GM19468 (cell line): Measurements from ENCODE around the gene GCAT.

Experiments
- ATAC-seq: cut with Tn5 transposase; IDR thresholded peaks from one replicate; pipeline ENCODE4 v1.9.1; 2021; ENCODE audit warnings: mild to moderate bottlenecking, moderate library complexity, moderate number of reproducible peaks; ENCODE audit not compliant: unreplicated experiment; ENCODE audit errors: extremely low read depth

Gene GCAT

DNA sequence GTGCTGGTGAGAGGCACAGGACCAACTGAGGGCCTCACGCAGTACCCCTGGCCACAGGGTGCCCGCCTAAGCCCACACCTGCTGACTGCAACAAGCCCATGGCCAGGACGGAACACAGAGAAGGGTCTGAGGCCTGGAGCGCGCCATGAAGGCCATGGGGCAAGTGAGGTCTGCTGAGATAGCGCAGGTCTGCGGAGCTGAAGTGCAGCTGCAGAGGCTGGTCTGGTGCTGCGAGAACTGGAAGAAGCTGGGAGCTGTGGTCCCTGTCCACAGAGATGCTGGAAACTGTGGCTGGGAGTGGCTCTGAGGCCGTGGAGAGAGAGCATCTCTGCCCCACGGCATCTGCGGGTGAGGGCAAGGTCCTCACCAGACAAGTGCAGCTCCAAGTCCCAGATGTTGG is 23.7 kb downstream of the GCAT start:
- ATAC-seq, result no peak

DNA sequence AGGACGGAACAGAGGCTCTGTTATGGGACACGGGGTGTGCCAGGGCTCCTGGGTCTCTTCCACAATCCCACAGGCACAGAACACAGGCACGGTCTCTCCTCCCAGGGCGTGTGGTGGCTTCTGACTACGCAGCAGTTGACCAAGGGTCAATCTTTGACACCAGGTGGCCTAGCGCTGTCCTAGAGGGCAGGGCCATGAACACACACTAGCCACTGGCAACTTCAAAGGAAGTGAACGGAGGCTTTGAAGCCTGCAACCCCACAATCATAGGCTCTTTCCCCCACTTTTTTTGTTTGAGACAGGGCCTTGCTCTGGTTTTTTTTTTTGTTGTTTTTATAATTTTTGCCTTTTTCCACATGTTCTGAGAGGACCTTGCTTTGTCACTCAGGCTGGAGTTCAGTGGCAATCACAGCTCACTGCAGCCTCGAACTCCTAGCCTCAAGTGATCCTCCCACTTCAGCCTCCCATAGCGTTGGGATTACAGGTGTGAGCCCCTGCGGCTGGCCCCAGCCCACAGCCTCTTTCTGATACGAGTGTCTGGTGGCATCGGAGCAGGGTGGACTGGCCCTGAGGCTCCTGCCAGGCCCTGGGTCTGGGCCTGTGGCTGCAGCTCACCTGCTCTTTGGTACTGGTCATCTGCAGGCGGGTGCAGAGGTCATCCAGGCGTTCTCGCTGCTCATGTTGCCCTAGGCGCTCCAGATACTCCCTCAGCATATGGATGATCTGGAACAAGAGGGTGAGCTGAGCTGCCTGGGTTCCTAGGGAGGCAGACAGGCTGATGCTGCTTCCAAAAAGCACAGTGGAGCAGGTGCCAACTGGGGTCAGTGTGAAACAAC is 24.5 kb downstream of the GCAT start:
- no peak for ATAC-seq

DNA sequence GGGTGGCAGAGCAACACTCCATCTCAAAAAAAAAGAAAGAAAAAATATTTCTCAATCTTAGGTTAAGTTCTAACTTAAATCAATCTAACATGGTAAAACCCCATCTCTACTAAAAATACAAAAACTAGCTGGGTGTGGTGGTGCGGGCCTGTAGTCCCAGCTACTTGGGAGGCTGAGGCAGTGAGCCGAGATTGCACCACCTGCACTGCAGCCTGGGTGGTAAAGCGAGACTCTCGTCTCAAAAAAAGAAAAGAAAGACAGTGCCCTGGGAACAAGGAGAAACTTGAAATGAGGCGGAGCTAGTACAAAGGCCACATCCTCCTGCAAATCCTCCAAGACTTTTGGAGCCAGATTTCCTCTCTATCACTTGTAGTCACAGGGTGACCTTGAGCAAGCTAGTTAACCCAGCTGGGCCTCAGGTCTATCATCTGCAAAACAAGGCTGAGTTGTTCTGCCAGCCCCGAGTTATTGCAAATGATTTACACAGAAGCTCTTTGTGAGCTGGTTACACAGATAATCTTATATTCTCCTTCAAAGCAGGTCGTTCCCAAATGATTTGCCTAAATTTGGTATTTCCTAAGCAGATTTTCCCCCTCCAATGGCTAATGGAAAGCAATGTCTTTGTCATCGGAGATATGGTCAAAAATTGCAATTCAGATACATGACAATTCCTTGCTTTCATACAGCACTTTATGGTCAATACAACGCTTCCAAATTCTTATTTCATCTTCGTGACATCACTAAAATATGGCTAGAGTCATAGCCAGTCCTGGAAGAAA is 34.5 kb downstream of the GCAT start:
- ATAC-seq, result no peak

DNA sequence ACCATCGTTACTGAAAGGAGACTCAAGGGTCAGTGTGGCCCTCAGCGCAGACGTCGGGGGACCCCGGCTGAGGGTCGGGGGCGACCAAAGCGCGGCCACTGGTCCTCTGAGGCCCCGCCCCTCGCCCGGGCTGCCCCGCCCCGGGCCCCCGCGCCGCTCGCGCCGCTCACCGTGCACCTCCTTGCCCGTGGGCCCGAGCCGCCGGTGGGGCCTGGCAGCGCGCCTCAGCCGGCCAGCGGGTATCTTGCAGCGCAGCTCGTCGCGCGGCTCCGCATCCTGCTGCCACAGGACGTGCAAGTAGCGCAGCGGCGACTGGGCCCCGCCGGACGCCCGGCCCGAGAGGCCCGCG is 36.0 kb downstream of the GCAT start:
- ATAC-seq, result peak; percentile 16

DNA sequence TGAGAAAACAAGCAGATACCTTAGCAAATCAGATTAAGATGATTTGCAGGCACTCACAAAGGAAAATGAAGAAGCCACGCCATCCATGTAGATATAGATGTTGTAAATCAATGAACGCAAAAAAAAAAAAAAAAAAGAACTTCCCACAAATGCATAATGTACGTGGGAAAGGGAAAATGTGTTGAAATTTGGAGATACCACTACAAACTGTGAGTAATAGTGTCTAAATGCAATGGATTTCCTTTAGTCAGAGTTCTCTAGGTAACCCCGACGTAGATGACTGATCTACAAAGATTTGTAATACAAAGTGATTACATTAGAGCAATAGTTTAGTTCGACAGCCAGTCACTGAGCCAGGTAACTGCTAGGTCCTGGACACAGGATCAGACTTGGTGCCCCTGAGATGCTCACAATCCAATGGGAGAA is 37.2 kb downstream of the GCAT start:
- no peak for ATAC-seq

DNA sequence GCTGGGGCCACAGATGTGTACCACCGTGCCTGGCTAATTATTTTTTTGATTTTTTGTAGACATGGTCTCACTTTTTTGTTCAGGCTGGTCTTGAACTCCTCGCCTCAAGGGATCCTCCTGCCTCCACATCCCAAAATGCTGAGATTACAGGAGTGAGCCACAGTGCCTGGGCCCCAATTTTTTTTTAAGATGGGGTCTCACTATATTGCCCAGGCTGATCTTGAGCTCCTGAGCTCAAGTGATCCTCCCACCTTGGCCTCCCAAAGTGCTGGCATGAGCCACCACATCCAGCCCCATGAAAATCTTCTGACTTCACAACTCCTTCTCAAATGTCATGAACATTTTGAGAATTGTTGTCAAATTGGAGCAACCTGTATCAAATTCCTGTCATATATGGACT is 38.7 kb downstream of the GCAT start:
- ATAC-seq, result no peak

DNA sequence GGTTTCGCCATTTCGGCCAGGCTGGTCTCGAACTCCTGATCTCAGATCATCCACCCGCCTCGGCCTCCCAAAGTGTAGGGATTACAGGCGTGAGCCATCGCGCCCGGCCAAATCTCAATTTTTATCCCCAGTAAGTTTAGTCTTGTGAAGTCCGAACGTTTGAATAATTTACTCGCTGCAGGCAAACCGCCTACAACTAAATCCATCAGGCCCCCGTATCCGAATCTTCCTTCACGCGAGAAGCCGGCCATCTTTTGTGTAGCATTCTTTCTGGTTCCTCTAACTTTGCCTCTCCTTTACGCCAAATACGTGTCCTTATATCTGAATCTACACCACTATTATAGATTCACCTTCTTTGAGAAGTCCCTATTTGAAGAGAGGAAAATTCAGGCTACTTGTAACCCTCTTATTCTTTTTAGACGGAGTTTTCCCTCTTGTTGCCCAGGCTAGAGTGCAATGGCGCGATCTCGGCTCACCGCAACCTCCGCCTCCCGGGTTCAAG is 40.9 kb downstream of the GCAT start:
- no peak for ATAC-seq

DNA sequence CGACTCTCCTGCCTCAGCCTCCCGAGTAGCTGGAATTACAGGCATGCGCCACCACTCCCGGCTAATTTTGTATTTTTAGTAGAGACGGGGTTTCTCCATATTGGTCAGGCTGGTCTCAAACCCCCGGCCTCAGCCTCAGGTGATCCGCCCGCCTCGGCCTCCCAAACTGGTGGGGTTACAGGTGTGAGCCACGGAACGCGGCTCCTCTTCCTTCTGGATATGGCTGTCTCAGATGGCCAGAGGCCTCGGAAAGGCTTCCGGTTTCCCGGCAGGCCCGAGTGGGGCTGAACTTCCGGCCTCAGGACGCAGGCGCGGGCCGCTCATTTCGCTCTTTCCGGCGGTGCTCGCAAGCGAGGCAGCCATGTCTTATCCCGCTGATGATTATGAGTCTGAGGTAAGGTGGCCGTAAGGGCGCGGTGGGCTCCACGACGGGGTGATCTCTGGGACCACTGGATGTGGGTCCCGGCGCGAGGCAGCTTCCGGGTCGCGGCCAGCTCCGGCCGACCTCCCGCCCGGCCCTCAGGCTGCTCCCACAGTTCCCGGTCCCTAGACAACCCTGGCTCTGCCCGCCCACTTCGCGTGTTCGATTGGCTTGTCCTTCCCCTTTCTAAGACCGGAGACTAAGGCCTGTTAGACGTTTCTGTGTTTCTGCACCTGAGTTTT is 41.5 kb downstream of the GCAT start, which contains the start of gene EIF3L:
Gene EIF3L, plus strand, starts transcription at position 331 of the 663 bp plus-strand sequence. Its CDS starts 31 bp downstream, at position 362.
- ATAC-seq, result peak; percentile 43

DNA sequence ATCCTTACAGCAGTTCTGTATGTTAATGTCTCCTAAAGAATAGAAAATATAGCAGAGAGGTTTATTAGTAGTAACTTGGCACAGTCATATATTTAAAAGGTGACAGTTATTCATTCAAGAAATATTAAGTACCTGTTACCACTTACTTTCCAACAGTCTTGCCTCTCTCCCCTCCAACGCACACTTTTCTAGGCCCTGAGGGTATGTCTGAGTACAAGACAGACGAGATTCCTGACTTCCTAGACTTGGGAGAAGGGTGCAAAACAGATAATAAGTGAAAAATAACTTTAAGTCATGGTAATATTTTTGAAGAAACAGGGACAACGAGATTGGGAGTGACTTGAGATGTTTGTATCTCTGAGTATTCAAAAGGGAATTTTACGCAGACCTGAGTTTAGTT is 43.1 kb downstream of the GCAT start:
- no peak for ATAC-seq

DNA sequence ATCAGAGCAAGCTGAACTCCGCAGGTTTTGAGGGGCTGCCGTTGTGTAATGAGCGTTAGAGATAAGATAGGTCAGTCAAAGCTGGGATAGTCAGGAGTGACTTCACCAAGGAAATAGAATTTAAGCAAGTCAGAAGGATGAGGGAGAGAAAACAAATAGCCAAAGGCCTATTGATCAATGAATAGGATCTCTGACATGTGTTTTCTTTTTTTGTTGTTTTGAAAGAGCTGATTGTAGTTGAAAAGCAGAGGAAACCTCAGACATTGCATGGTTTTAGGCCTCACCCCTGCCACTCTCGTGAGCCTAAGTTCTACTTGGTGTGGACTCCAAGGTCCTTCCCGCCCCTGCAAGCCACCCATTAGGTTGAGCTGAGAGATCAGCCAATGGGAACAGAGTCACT is 44.7 kb downstream of the GCAT start:
- no peak for ATAC-seq

DNA sequence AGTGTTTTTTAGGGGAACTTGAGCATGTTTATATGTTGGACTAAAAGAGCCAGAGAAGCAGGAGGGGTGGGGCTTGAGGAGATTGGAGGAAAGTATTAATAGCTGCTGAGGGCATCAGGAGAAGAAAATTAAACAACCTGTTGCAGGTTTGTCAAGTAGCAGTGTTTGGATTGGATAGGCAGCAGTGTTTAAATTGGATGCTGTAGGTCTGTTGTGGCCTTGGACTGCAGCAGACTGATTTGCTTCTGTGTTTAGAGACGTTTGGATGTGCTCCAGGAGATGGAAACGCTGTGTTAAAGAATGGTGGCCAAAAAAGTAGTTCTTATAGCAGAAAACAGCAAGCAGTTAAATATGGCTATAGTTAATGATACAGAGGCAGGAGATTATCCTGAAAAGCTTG is 47.2 kb downstream of the GCAT start:
- no peak for ATAC-seq

DNA sequence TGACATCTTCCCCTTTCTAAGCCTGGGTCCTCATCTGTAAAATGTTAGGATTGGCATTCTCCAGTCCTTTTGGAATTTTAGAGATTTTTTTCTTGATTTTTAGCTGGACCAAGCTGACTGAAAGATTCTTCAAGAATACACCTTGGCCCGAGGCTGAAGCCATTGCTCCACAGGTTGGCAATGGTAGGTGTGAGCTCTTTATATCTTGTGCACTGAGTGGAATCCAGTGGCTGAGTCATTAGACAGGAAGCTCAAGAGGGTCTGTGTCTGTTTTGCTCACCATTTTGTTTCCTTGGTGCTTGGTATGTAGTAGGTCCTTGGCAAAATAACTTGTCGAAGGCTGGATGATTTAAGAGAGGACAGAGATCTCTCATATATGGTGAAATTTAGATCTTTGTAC is 47.7 kb downstream of the GCAT start:
- no peak for ATAC-seq

DNA sequence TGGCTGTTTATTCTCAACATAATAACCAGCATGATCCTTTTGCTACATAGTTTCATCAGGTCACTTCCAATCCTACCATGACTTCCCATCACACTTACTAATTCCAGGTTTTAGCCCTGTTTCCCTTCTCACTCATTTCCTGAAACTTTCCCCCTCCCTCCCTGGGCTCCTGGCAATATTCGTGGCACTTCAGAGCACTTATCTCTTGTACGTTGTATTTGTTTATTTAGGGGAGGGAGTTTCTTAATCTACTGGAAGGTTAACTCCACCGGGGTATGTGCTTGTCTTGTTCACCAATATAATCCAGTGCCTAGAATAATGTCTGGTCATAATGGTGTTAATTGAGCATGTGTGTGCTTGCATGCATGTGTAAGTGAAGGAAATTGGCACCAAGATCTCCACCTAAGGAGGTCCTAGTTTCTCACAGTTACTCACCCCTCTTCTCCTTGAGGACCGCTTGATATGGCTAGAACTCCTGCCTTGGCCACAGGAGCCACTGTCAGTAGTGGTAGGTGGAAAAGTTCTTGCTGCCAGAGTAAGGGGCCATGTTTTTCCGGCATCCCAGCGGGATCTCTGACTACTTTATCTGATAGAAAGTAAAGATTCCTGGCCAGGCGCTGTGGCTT is 53.2 kb downstream of the GCAT start:
- no peak for ATAC-seq

DNA sequence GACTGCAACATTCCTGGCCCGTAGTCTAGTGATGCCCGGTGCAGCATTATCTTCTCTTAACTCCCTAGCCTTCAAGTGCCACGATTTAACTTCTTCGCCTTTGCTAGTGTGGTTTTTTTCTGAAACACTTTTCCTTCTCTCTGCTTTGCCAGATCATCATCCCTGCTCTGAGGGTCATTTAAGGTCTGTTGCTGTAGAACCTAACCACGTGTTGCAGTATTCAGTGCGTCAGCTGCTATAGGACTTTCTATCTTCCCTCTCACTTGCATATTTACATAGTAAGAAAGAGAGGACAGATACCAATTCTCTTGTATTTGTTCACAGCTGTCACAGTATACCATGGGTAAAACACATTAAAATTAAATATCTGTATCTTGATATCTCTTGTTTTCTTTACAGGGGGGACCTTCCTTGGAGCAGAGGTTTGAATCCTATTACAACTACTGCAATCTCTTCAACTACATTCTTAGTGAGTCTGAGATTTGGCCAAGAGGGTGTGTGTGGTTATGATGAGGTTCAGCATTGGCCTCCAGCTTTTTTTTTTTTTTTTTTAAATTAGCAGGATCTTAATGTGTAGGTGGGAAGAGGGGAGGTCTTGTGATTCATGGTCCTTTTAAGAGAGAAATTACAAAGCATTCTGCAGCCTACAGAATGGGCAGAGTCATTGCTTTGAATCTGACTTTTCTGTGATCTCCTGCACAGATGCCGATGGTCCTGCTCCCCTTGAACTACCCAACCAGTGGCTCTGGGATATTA is 55.0 kb downstream of the GCAT start:
- ATAC-seq, result no peak

DNA sequence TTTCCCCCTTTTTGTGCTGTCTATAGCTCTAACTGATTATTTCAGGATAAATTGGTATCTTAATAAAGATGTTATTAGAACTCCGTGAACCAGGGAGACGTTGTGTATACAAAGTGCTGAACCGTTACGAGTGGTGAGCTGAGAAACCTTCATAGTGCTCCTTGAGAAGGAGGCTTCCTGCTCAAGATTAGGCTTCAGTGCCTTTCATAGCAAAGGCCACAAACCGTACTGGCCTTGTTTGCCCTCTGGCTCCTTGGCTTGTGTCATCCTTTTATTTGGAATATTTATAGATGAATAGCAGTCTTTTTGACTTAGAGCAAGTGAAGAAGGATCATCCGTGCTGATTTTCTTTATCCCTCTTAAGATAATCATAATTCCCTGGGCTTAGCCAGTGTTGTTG is 57.8 kb downstream of the GCAT start:
- ATAC-seq, result no peak
